Inflammatory macrophage (primary cell): ENCODE data around the gene STEEP1.
A peak's percentile ranks its signal among the peaks of the same experiment; 100 is the strongest.

Source experiments
- DNase-seq, 2 donors: peaks; one replicate each; pipeline ENCODE4 v3.0.0-alpha.2; 2020 to 2022
- total RNA-seq, 18 experiments: gene quantifications; one replicate each; lab custom pipeline; 2026; ENCODE audit warnings: mixed read lengths in 6 of 18, inconsistent platforms in 2 of 18; lab: John Stamatoyannopoulos, UW

The STEEP1 gene
- 7.9 to 31.1 (median 22.6) reads per million in 18 experiments for total RNA-seq

GRCh38 chrX:119565107-119565663, at the start of gene STEEP1:
TSS of gene STEEP1 (minus strand) at chrX:119565409. CDS start at chrX:119565355, 54 bp downstream.
- DNase-seq: peak; percentile 92 to 93

- no peak for DNase-seq
Observed at GRCh38 chrX:119614776-119615175, 49.6 kb upstream of the STEEP1 start.

- DNase-seq: no peak
Observed at GRCh38 chrX:119607018-119607389, 41.8 kb upstream of the STEEP1 start.

- DNase-seq: peak; percentile 94 to 95
Observed at GRCh38 chrX:119606280-119607017, 41.2 kb upstream of the STEEP1 start, which contains the start of gene NKRF. TSS of gene NKRF (minus strand) at chrX:119606424.

- peak in 1 of 2 donors; percentile 9 for DNase-seq
Observed at GRCh38 chrX:119605464-119606279, 40.5 kb upstream of the STEEP1 start.

GRCh38 chrX:119604766-119605463, 39.7 kb upstream of the STEEP1 start:
- DNase-seq: no peak

GRCh38 chrX:119602701-119603255, 37.6 kb upstream of the STEEP1 start:
- no peak for DNase-seq

GRCh38 chrX:119589810-119590209, 24.6 kb upstream of the STEEP1 start:
- no peak for DNase-seq

GRCh38 chrX:119583431-119584059, 18.3 kb upstream of the STEEP1 start:
- no peak for DNase-seq

GRCh38 chrX:119579414-119579813, 14.2 kb upstream of the STEEP1 start:
- DNase-seq: no peak

GRCh38 chrX:119574394-119575266, 9.4 kb upstream of the STEEP1 start, which contains the start of gene UBE2A:
TSS of gene UBE2A (plus strand) at chrX:119574563. CDS start at chrX:119574712, 149 bp downstream.
- peak; percentile 88 to 91 for DNase-seq

- DNase-seq: peak; percentile 45 to 50
Observed at GRCh38 chrX:119573840-119574393, 8.7 kb upstream of the STEEP1 start.

GRCh38 chrX:119573222-119573621, 8.0 kb upstream of the STEEP1 start:
- no peak for DNase-seq

GRCh38 chrX:119570351-119570835, 5.2 kb upstream of the STEEP1 start:
- DNase-seq: no peak

- DNase-seq: no peak
Observed at GRCh38 chrX:119552508-119552907, 12.7 kb downstream of the STEEP1 start.

GRCh38 chrX:119549327-119550016, 15.7 kb downstream of the STEEP1 start:
- DNase-seq: no peak

- no peak for DNase-seq
Observed at GRCh38 chrX:119541188-119541587, 24.0 kb downstream of the STEEP1 start.

- no peak for DNase-seq
Observed at GRCh38 chrX:119539872-119540271, 25.3 kb downstream of the STEEP1 start.

- no peak for DNase-seq
Observed at GRCh38 chrX:119537487-119537886, 27.7 kb downstream of the STEEP1 start.
